ENCODE measurements around the gene PADI3. TPM values are rescaled to one million over a fixed set of nuclear protein-coding genes. Genes with fewer than 3 reads are reported as not detected.

Gene PADI3
- total and polyA plus RNA-seq, 9 of the 15 experiments (the other 6 are each of a cell fraction or from before 2014, with no cell fraction given), result not detected

GRCh38 chr1:17207540-17207939, 41.4 kb upstream of the PADI3 start (continued):
- TF ChIP-seq MYNN (IDR thresholded peaks at IDR 0.05) (no peak), MYNN (CRISPR knock-in tag; IDR thresholded peaks at IDR 0.05) (no peak), MTA1 (IDR thresholded peaks at IDR 0.05; ENCODE audit: borderline replicate concordance) (no peak), KLF1 (tag; IDR thresholded peaks at IDR 0.05) (no peak), MBD2 (IDR thresholded peaks at IDR 0.05; ENCODE audit: borderline replicate concordance, low read depth) (no peak), HNRNPUL1 (IDR thresholded peaks at IDR 0.05; ENCODE audit: low read length) (no peak), ZNF740 (CRISPR knock-in tag; IDR thresholded peaks at IDR 0.05) (no peak), ZNF740 (tag; IDR thresholded peaks at IDR 0.05) (no peak), KAT8 (IDR thresholded peaks at IDR 0.05; ENCODE audit: low read depth) (no peak), CEBPB (tag; IDR thresholded peaks at IDR 0.05) (no peak), HNRNPH1 (optimal IDR thresholded peaks at IDR 0.05; ENCODE audit: low read depth, low read length) (no peak), SAP30 (IDR thresholded peaks at IDR 0.05; ENCODE audit: borderline replicate concordance, insufficient read depth, low read depth, low read length, poor library complexity, severe bottlenecking) (no peak), CBFB (CRISPR knock-in tag; IDR thresholded peaks at IDR 0.05) (no peak)
